CD4-positive, alpha-beta T cell treated with Interleukin-6 for 4 hours (primary cell): Measurements from ENCODE around the gene EIF2B1.
"Not testable (repeated sequence)": the region's sequence is repeated elsewhere in the genome, so short reads cannot be mapped to it uniquely, and the experiment has no call there.

Experiments used
- DNase-seq: peaks from one replicate; pipeline ENCODE4 v3.0.0-alpha.2; 2020; ENCODE audit warnings: mixed read lengths

The EIF2B1 gene

GRCh38 chr12:123617144-123617543 lies 16.3 kb downstream of the EIF2B1 start:
- DNase-seq = no peak

GRCh38 chr12:123614531-123614930 lies 19.0 kb downstream of the EIF2B1 start:
- no peak for DNase-seq

- no peak for DNase-seq
Observed at GRCh38 chr12:123614110-123614509, 19.4 kb downstream of the EIF2B1 start.

- DNase-seq = no peak
Observed at GRCh38 chr12:123608182-123608581, 25.3 kb downstream of the EIF2B1 start.

- DNase-seq = no peak
Observed at GRCh38 chr12:123607756-123608155, 25.7 kb downstream of the EIF2B1 start.

GRCh38 chr12:123603495-123603894 lies 30.0 kb downstream of the EIF2B1 start:
- DNase-seq = not testable (repeated sequence)

GRCh38 chr12:123602651-123603195 lies 30.8 kb downstream of the EIF2B1 start:
- no peak for DNase-seq

- DNase-seq = peak; percentile 86
Observed at GRCh38 chr12:123601602-123602489, 31.6 kb downstream of the EIF2B1 start, which contains the start of gene DDX55. Gene DDX55 (plus strand): TSS chr12:123602099. CDS start chr12:123602149, 50 bp downstream.

GRCh38 chr12:123599721-123600120 lies 33.8 kb downstream of the EIF2B1 start:
- DNase-seq = no peak

GRCh38 chr12:123599310-123599709 lies 34.2 kb downstream of the EIF2B1 start:
- DNase-seq = no peak

GRCh38 chr12:123598522-123598921 lies 35.0 kb downstream of the EIF2B1 start:
- DNase-seq = no peak

- no peak for DNase-seq
Observed at GRCh38 chr12:123597100-123597499, 36.4 kb downstream of the EIF2B1 start.

- DNase-seq = no peak
Observed at GRCh38 chr12:123595729-123596128, 37.8 kb downstream of the EIF2B1 start.

GRCh38 chr12:123591702-123592481 lies 41.6 kb downstream of the EIF2B1 start:
- no peak for DNase-seq

- no peak for DNase-seq
Observed at GRCh38 chr12:123580772-123581171, 52.7 kb downstream of the EIF2B1 start.

- not testable (repeated sequence) for DNase-seq
Observed at GRCh38 chr12:123578829-123579228, 54.7 kb downstream of the EIF2B1 start.

GRCh38 chr12:123578243-123578642 lies 55.2 kb downstream of the EIF2B1 start:
- DNase-seq = no peak

GRCh38 chr12:123576611-123577010 lies 56.9 kb downstream of the EIF2B1 start:
- DNase-seq = no peak

- DNase-seq = no peak
Observed at GRCh38 chr12:123573870-123574269, 59.6 kb downstream of the EIF2B1 start.

- DNase-seq = no peak
Observed at GRCh38 chr12:123572391-123572790, 61.1 kb downstream of the EIF2B1 start.

- DNase-seq = no peak
Observed at GRCh38 chr12:123571343-123571813, 62.1 kb downstream of the EIF2B1 start.
